ENCODE results near the gene TMEM130.

DNA sequence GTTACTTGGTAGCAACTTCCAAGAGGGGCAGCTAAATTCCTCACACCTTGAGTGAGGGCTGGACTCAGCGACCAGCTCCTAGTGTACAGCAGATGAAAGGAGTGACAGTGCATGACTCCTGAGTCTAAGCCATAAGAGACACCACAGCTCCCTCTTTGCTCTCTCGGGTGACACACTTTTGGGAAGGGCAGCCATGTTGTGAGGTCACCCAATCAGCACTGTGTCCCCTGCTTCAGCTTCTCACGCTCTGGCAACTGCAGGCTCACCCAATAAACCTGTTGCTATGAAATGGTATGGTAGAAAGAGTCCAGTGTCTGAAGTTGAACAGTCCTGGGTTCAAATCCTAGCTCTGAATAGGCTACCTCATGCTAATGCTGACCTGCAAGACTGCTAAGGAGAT lies 20.9 kb downstream of the TMEM130 start:
- TF ChIP-seq, protein P1, sequence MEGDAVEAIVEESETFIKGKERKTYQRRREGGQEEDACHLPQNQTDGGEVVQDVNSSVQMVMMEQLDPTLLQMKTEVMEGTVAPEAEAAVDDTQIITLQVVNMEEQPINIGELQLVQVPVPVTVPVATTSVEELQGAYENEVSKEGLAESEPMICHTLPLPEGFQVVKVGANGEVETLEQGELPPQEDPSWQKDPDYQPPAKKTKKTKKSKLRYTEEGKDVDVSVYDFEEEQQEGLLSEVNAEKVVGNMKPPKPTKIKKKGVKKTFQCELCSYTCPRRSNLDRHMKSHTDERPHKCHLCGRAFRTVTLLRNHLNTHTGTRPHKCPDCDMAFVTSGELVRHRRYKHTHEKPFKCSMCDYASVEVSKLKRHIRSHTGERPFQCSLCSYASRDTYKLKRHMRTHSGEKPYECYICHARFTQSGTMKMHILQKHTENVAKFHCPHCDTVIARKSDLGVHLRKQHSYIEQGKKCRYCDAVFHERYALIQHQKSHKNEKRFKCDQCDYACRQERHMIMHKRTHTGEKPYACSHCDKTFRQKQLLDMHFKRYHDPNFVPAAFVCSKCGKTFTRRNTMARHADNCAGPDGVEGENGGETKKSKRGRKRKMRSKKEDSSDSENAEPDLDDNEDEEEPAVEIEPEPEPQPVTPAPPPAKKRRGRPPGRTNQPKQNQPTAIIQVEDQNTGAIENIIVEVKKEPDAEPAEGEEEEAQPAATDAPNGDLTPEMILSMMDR (IDR thresholded peaks at IDR 0.05): no peak
- TF ChIP-seq POLR2AphosphoS5 (IDR thresholded peaks at IDR 0.05) (no peak), POLR2A (IDR thresholded peaks at IDR 0.05) (no peak), EP300 (IDR thresholded peaks at IDR 0.05) (no peak)

All from upper lobe of left lung (tissue), 4 donors.